ENCODE measurements around the gene HCN2.
A peak's percentile ranks its signal among the peaks of the same experiment; 100 is the strongest.

The HCN2 gene

GRCh38 chr19:589693-590395, at the start of gene HCN2:
HCN2 (plus strand) TSS chr19:589881; CDS start chr19:589946, 65 bp downstream.
- no peak for DNase-seq

DNA sequence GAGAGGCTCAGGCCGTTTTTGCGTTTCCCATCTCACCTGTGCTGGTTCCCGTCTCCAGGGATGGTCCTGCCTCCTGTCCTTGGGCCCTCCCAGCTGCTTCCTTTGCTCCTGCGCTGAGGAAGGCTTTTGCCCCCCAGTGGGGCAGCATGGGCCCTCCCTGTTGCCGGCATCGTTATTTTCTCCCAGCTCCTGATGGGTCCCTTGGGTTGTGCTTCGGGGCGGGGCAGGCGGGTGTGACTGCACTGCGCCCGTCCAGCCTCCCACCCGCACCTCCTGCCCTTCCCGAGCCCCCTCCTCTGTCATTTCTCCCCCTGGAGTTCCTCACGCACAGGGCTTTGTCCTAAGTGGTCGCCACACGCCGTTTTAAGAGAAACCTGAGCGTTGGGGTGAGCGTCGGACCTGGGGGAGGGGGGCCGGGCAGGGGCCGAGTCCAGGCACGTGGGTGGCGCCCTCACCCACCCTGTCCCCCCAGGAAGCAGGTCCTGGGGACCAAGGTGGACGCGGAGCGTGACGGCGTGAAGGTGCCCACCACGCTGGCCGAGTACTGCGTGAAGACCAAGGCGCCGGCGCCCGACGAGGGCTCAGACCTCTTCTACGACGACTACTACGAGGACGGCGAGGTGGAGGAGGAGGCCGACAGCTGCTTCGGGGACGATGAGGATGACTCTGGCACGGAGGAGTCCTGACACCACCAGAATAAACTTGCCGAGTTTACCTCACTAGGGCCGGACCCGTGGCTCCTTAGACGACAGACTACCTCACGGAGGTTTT, 48.6 kb upstream of the HCN2 start:
- no peak for DNase-seq

DNA sequence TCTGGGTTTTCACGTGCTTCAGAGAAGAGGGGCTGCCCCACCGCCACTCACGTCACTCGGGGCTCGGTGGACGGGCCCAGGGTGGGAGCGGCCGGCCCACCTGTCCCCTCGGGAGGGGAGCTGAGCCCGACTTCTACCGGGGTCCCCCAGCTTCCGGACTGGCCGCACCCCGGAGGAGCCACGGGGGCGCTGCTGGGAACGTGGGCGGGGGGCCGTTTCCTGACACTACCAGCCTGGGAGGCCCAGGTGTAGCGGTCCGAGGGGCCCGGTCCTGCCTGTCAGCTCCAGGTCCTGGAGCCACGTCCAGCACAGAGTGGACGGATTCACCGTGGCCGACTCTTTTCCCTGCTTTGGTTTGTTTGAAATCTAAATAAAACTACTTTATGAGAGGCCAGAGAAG, 48.0 kb upstream of the HCN2 start:
- no peak for DNase-seq

DNA sequence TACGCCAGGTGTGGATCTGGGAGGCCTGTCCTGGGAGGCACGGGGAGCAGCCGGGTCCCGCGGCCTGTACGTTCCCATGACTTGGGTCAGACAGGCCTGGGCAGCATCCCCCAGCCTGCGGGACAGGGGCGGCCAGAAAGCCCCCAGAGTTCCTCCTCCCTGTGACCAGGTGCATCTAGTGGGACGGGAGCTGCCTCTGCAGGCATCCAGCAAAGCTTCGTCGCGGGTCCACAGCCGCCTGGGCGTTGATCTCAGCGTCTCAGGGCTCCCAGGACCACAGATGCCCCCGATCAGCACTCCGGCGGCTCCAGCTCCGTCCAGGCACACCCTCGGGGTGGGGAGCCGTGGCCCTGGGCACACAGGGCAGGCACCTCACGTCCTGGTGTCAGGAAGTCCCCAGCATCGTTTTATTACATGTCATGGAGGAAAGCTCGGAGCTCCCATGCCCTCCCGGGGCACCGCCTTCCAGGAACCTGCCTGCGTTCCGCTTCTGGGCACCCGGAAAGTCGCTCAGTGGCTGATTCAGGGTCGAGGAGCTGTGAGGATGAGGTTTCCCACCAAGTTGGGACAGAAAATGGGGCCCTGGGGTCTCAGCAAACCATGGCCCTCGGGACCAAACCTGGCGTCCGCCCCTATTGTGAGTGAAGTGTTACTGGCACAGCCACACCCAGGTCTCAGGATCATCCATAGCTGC, 47.4 kb upstream of the HCN2 start:
- DNase-seq: no peak

DNA sequence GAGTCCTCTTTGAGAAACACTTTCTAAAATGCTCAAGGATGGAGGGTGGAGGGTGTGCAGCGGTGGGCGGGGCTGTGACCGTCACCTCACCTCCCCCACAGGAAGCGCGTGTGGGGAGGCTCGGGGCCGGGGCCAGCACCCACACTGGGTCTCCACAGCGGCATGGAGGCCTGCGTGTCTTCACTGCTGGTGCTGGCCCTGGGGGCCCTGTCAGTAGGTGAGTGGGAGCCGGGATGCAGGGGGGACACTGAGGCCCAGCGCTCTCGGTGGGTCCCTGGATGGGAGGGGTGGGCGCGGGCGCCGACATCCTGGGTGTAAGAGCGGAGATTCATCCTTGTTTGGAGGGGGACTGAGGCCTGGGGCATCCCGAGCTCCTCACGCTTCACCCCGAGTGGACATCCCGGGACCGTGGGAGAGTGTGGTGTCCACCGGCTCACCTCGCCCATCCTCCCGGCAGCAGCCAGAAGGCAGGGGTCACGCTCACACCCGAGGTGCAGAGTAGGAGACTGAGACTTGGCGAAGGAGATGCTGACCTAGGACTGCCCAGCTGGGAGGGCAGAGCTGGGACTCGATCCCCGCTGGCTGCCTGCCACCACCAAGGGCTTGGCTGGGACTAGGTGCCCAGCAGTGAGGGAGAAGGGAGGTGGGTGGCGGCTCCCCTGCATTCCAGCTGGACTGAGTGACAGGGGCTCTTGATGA, 45.6 kb upstream of the HCN2 start, which contains the start of gene GZMM:
Gene GZMM, plus strand, starts transcription at position 144 of the 699 bp plus-strand sequence. Its CDS starts 19 bp downstream, at position 163.
- peak; percentile 79 for DNase-seq

GRCh38 chr19:547117-547516, 42.6 kb upstream of the HCN2 start:
- no peak for DNase-seq

DNA sequence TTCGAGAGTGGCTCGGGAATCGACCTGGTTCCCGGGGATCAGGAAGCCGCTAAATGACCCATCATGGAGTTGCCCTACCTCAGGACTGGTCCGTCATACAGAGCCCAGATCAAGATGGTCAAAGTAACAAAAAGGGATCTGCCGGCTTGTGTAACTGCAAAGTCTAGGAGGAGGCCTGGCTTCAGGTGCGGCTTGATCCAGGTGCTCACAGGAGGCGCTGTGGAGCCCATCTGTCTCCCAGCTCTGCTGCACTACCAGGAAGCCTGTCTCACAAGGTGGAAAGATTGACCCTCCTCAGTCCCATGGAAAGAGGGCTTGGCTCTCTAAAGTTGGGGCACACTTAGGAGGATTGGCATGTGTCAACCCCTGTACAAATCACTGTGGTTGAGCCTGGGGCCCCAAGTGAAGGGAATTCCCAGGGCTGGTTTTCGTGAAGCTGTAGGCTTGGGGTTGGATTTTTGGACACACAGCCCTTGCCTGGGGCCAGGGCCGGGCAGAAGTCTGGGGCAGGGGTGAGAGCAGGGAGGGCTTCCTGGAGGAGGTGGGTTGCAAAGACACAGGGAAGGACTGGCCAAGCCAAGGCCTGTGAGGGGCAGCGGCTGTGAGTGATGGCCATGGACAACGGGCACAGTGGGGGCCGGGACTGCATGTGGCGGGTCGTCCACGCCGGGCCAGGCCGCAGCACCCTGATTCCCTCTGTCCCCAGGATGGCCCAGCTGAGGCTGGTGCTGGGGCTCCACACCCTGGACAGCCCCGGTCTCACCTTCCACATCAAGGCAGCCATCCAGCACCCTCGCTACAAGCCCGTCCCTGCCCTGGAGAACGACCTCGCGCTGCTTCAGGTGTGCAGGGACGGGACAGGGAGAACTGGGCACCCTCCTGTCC, 41.6 kb upstream of the HCN2 start:
- no peak for DNase-seq

- DNase-seq: no peak
These were observed 40.5 kb upstream of the HCN2 start for GRCh38 chr19:548886-549830.

GRCh38 chr19:554817-555216, 34.9 kb upstream of the HCN2 start:
- no peak for DNase-seq

DNA sequence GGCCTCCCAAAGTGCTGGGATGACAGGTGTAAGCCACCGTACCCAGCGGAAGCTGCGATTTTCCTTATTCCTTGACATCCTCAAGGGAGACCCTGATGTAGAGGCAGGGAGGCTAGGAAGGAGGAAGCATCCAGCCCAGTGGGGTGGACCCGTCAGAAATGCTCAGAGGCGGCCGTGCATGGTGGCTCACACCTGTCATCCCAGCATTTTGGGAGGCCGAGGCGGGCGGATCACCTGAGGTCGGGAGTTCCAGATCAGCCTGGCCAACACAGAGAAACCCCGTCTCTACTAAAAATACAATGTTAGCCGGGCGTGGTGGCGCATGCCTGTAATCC, 34.2 kb upstream of the HCN2 start:
- DNase-seq: no peak

- no peak for DNase-seq
These were observed 32.9 kb upstream of the HCN2 start for GRCh38 chr19:556611-557382.

DNA sequence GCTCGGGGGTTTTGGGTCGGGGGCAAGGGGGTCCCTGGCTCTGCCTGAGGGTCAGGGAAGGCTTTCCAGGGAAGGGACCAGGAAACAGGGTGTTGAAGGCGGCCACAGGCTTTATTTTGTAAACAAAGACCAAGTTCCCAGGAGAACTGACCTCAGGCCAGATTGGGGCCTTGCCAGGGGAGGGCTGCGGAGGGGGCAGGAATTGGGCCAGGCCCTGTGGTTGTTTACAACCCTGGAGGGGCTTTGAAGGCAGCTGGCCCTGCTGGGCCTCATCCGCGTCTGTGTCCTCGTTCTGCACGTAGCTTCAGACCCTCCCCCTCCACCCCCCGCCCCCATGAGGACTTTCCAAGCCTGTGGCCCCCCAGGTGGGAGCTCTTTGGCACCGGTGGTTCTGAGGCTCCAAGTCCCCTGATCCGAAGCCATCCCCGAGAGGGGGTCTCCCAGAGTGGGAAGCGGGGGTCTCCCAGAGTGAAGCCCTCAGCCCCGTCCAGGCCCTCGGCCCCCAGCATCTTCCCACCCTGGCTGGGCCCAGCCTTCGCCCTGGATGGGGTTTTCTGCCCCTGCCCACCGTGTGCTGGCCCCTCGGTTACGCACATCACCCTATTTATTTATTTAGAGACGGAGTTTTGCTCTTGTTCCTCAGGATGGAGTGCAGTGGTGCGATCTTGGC, 30.8 kb upstream of the HCN2 start:
- DNase-seq: no peak

DNA sequence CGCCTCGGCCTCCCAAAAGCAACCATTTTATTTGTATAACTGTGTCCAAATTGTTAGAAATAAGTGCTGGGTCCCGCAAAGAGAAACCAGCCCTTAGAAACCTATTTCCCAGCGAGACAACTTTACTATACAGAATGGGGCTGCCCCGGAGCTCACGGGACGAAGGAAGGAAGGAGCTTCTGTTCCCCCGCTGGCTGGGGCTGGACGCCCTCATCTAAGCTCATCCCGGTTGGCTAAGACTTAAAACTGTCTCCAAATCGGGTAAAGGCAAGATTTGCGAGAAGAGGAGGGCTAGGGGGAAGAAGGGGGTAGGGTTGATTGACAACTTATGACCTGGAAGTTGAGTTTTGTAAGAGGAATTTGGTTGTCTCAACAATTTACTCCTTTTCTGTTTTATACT, 29.6 kb upstream of the HCN2 start:
- no peak for DNase-seq

DNA sequence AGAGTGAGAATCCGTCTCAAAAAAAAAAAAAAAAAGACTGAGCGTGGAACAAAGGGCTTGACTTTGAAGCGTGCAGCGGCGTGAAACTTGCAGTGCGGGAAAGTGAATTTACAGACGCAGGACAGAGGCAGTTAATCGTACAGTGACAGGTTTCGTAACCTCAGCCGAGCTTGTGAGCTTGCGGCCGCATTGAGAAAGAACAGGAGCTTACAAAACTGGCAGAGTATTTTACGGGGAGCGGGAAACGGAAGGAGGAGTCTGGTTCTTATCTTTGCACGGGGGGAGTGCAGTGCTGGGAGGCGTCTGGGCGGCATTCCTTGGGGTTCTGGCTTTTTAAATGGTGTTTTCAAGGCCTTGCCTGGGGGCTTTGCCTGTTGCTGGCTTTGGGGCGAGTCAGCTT, 23.3 kb upstream of the HCN2 start:
- DNase-seq: no peak

DNA sequence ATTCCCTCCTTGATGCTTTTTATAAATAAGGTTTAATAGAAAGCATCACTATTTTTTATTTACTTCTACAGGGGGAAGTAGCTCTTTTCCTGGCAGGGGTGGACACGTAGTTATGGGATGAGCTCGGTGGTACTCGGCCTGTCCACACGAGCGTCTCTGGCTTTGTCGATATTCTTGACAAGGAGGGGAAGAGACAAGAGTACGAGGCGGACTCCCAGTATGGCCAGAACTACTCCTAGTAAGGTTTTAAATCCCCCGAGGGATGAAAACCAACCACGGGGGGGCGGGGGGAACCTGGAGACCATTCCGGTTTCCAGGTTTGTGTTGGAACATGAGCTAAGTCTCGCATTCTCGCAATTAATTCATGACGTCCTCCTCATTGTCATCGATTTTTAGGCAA, 22.8 kb upstream of the HCN2 start:
- DNase-seq: no peak

DNA sequence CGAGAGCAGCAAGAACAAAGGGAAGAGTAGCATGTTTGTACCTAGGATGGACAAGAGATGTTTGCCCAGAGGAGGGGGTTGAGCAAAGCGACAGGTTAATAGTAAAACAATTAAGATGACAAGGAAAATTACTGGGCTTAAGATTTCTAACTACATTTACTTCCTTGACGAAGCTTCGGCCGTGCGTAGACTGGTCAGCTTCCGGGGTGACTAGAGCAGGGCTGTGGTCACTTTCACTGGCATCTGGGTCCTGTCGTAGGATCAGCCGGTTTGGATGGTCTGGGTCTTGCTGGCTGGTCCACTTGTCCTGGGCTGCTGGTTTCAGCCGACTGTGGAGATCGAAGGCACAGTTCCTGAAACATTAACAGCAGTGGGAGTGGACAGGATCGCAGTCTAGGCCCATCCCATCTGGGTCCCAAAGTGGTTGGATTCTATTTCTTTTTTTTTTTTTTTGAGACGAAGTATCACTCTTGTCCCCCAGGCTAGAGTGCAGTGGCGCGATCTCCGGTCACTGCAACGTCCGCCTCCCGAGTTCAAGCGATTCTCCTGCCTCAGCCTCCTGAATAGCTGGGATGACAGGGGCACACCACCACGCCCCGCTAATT, 22.3 kb upstream of the HCN2 start:
- no peak for DNase-seq

GRCh38 chr19:570251-570686, 19.4 kb upstream of the HCN2 start:
- DNase-seq: peak; percentile 20

DNA sequence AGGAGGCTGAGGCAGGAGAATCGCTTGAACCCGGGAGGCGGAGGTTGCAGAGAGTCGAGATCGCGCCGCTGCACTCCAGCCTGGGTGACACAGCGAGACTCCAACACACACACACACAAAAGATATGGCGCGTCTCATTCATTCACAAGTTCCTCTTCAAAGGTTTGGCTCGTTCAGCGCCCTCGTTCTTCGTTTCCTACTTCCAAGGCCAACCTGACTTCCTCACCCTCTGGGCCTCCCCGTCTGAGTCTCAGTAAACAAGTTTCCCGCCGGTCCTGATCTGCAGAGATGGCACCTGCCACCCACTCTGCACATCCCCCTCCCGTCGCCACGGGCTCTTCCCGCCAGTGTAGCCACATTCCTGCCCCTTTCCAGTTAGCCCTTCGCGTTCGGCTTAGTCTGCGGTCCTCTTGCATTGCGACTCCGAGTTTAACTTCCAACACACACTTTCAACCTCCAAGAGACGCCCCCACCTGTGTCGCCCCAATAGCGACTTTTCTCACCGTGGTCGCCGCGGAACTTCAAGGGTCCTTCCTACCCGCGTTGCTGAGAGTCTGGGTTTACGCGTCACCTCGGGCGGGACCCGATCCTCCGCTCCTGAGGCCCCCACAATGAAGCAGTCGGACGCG, 18.6 kb upstream of the HCN2 start:
- DNase-seq: peak; percentile 52

DNA sequence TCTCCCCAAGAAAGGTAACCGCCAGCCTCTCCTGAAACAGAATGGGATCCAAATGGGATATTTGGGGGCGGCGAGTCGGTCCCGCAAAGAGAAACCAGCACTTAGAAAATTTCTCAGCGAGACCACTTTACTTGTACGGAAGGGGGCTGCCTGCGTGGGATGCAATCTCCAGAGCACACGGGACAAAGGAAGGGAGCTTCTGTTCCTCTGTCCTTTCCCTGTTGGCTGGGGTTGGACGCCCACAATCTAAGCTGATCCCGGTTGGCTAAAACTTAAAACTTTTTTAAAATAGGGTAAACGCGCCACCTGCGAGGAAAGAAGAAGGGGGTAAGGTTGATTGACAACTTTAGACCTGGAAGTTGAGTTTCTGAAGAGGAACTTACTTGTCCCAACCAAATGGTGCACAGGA, 18.1 kb upstream of the HCN2 start:
- no peak for DNase-seq
